Left lung (tissue), 10 donors: ENCODE results near the gene GLMN. TPM values are rescaled to one million over a fixed set of nuclear protein-coding genes. Genes with fewer than 3 reads are reported as not detected.

Experiments used
- ATAC-seq: fragments of 200-7000 bp; cut with Tn5 transposase; one replicate; pipeline ENCODE4 v1.9.1; 2020; ENCODE audit warnings: moderate library complexity
- DNase-seq, 4 donors: peaks; one replicate each; pipeline ENCODE4 v3.0.0-alpha.2; 2013 to 2020
- H3K27ac ChIP-seq, 2 donors: fragments of 200-600 bp; sonication (generic) in 1 of 2; one replicate each; pipeline versions ENCODE4 v1.5.0 to v1.8.0; 2020 to 2021
- H3K27me3 ChIP-seq, 2 donors: fragments of 200-600 bp; sonication (generic) in 1 of 2; one replicate each; pipeline versions ENCODE4 v1.5.0 to v1.8.0; 2020 to 2021
- H3K36me3 ChIP-seq, 2 donors: fragments of 200-600 bp; sonication (generic) in 1 of 2; one replicate each; pipeline versions ENCODE4 v1.5.0 to v1.8.0; 2020 to 2021
- H3K4me1 ChIP-seq, 2 donors: fragments of 200-600 bp; one replicate each; pipeline ENCODE4 v1.8.0; 2021
- H3K4me3 ChIP-seq, 2 donors: fragments of 200-600 bp; sonication (generic) in 1 of 2; one replicate each; pipeline versions ENCODE4 v1.5.0 to v1.8.0; 2020 to 2021; ENCODE audit warnings: mild to moderate bottlenecking in 1 of 2
- H3K9me3 ChIP-seq, 2 donors: fragments of 200-600 bp; sonication (generic) in 1 of 2; one replicate each; pipeline versions ENCODE4 v1.5.0 to v1.8.0; 2020 to 2021
- intact Hi-C, 2 donors: fragments of 100-400 bp; cut with DNase I; formaldehyde crosslinking; loops; one replicate each; pipeline versions ENCODE4 v1.11.2 to v1.14.2; 2022
- polyA plus RNA-seq, 6 donors: library from polyadenylated mRNA; unstranded; fragments of 120-200 nt; gene quantifications; one replicate each; pipeline ENCODE4 v1.2.1, GENCODE V29; 2013; ENCODE audit not compliant: insufficient read length in 6 of 6
- total RNA-seq, 2 donors: library from RNA; stranded (reverse); fragmentation: NEBNext Ultra II Directional; extraction: Animal tissue kit (Norgen Biotek cat#: 25700); gene quantifications; one replicate each; pipeline ENCODE4 v1.2.1, GENCODE V29; 2021
- TF ChIP-seq, protein P1 (sequence below), 2 donors: fragments of 200-600 bp; sonication (generic) in 1 of 2; IDR thresholded peaks; one replicate each; pipeline versions ENCODE4 v1.5.0 to v1.8.0; 2021; ENCODE audit warnings: antibody characterized with exemption in 2 of 2
- donor health status: DM: no; HTN: yes; CAD: no.
- donor health status: DM: no; HTN: no; CAD: no.

GLMN gene
- total and polyA plus RNA-seq, 8 donors: 5.9 to 39.1 (median 27.2) TPM

DNA sequence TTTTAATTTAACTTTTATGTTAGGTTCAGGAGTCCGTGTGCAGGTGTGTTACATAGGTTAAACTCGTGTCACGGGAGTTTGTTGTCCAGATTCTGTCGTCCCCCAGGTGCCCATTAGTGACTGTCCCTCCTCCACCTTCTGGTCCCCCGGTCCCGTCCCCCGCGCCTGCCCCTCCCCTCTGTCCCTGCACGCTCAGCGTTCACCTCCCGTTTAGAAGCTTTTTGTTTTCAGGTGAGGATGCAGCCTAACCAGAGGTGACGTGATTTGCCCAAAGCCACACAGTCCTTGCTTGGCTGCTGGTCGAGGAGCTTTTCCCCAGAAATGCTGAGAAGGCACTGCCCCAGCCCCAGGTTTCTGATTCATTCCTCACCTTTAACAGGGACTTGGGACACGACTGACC lies 80.2 kb downstream of the GLMN start:
- TF ChIP-seq, protein P1, sequence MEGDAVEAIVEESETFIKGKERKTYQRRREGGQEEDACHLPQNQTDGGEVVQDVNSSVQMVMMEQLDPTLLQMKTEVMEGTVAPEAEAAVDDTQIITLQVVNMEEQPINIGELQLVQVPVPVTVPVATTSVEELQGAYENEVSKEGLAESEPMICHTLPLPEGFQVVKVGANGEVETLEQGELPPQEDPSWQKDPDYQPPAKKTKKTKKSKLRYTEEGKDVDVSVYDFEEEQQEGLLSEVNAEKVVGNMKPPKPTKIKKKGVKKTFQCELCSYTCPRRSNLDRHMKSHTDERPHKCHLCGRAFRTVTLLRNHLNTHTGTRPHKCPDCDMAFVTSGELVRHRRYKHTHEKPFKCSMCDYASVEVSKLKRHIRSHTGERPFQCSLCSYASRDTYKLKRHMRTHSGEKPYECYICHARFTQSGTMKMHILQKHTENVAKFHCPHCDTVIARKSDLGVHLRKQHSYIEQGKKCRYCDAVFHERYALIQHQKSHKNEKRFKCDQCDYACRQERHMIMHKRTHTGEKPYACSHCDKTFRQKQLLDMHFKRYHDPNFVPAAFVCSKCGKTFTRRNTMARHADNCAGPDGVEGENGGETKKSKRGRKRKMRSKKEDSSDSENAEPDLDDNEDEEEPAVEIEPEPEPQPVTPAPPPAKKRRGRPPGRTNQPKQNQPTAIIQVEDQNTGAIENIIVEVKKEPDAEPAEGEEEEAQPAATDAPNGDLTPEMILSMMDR (IDR thresholded peaks at IDR 0.05): no peak
- DNase-seq: no peak
- Histone ChIP-seq H3K36me3 (no peaks in the 10 kb centered on the region), H3K9me3 (no peaks in the 10 kb centered on the region), H3K4me1 (no peaks in the 10 kb centered on the region), H3K27ac (no peak overlapping the region), H3K4me3 (no peak overlapping the region), H3K27me3 (no peaks in the 10 kb centered on the region)
- no peak for ATAC-seq
- intact Hi-C loops: no loop called here

DNA sequence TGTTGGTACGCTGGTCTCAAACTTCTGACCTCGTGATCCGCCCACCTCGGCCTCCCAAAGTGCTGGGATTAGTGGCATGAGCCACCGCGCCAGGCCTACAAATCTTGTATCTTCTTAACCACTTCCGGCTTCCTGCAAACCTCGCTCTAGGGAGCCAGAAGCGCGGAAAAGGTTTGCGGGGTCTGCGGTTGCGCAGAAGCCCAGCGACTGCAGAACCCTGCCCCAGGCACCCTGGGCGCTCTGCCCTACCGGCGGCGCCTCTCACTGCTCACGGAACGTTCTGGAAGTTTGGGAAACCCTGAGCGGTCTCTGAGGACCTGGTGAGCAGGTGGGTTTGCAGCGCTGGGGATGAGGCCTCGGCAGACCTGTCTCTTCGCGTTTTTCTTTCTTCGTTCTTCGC lies 81.1 kb downstream of the GLMN start, which contains the start of gene C1orf146:
Gene C1orf146, plus strand, starts transcription at position 195 of the 400 bp plus-strand sequence. CDS start 13,506 bp downstream, outside the sequence.
- H3K4me1 ChIP-seq: no peaks in the 10 kb centered on the region
- intact Hi-C loops: no loop called here
- H3K4me3 ChIP-seq: no peak within 1 kb of the TSS
- ATAC-seq (no peak), DNase-seq (no peak)
- H3K36me3 ChIP-seq: no peaks in the 10 kb centered on the region
- no peaks in the 10 kb centered on the region for H3K27me3 ChIP-seq
- H3K27ac ChIP-seq: no peak within 1 kb of the TSS
- TF ChIP-seq, protein P1 (IDR thresholded peaks at IDR 0.05): no peak
- H3K9me3 ChIP-seq: no peaks in the 10 kb centered on the region

DNA sequence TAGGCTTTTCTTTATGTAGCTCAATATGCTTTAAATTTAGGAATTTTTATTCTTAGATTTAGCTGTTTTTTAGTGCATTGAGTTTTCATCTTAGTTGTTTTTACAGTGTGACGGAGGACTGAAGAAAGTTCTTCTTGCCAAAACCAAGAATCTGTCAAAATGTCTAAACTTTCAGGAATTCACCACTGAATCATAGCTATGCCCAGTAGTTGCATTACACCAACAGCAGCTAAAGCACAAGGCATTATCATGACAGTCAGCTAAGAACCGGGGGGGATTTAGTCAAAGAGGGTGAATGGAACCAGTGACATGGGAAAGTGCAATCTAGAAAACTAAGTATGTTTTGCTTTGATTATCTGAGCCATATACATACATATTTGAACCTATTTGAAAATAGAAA lies 87.6 kb downstream of the GLMN start:
- no peaks in the 10 kb centered on the region for H3K36me3 ChIP-seq
- H3K27ac ChIP-seq: no peak overlapping the region
- no peak for ATAC-seq
- no peaks in the 10 kb centered on the region for H3K27me3 ChIP-seq
- peaks cover 0 to 9% of the 10 kb centered on the region in 2 donors for H3K9me3 ChIP-seq
- no peaks in the 10 kb centered on the region for H3K4me1 ChIP-seq
- TF ChIP-seq, protein P1 (IDR thresholded peaks at IDR 0.05): no peak
- DNase-seq: no peak
- intact Hi-C loops: no loop called here
- no peak overlapping the region for H3K4me3 ChIP-seq

DNA sequence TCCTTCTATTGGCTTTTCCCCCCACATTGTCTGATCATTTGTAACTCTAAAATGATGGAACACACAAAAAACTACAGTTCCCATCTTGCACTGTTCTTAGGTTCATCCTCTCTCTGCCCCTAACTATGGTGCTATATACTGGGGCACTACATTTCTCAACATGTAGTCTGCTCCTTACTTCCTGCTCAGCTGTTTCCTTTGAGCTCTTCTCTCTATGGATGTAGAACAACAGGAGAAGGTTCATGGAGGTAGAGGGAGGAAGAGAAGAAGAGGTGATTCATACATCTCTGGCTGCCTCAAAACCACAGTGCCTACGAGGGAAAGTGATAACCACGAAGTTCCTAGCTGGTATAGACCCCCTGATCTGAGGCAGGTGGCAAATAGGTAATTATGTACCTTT lies 88.1 kb downstream of the GLMN start:
- intact Hi-C loops: no loop called here
- H3K27ac ChIP-seq: no peak overlapping the region
- no peak for DNase-seq
- peaks cover 0 to 12% of the 10 kb centered on the region in 2 donors for H3K9me3 ChIP-seq
- no peaks in the 10 kb centered on the region for H3K4me1 ChIP-seq
- no peaks in the 10 kb centered on the region for H3K27me3 ChIP-seq
- H3K36me3 ChIP-seq: no peaks in the 10 kb centered on the region
- no peak overlapping the region for H3K4me3 ChIP-seq
- ATAC-seq: no peak
- TF ChIP-seq, protein P1 (IDR thresholded peaks at IDR 0.05): no peak

DNA sequence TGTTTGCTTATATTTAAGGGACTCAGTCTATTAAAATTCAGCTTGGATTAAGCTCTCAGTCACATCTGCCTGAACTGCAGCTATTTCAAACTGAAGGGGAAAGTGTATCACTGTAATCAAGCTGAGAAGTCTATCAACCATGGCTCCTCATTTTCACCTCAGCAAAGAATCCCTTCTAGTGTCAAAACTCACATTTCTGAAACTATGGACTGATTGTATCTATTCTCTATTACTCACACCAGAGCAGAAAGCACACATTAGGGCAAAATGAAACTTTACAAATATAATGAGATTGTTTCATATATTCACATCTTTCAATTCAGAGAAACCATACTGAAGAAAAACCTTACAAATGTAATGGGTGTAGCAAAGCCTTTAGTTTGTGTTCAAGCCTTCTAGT lies 95.7 kb downstream of the GLMN start:
- no peaks in the 10 kb centered on the region for H3K36me3 ChIP-seq
- ATAC-seq (no peak), DNase-seq (no peak)
- H3K4me3 ChIP-seq: no peak overlapping the region
- no peaks in the 10 kb centered on the region for H3K4me1 ChIP-seq
- TF ChIP-seq, protein P1 (IDR thresholded peaks at IDR 0.05): no peak
- H3K27me3 ChIP-seq: no peaks in the 10 kb centered on the region
- H3K27ac ChIP-seq: no peak overlapping the region
- intact Hi-C loops: no loop called here
- H3K9me3 ChIP-seq: peaks cover 0 to 12% of the 10 kb centered on the region in 2 donors
